ENCODE measurements around the gene FUT9. TPM values are rescaled to one million over a fixed set of nuclear protein-coding genes. Genes with fewer than 3 reads are reported as not detected.

Gene FUT9
- total RNA-seq, 1 donor from 2014 or later: not detected

GRCh38 chr6:96022225-96022624, 6.5 kb downstream of the FUT9 start:
- intact Hi-C loops (cut with micrococcal nuclease): no loop called here
- Mint-ChIP-seq H3K4me3 (no peak overlapping the region), H3K27ac (no peak overlapping the region), H3K27me3 (no peaks in the 10 kb centered on the region), H3K4me1 (no peaks in the 10 kb centered on the region), H3K9me3 (no peaks in the 10 kb centered on the region), H3K36me3 (ENCODE audit: low read depth) (no peaks in the 10 kb centered on the region)
- CTCF ChIA-PET: no interaction called here
- ATAC-seq (ENCODE audit: low read depth): no peak
- no peak for DNase-seq
- POLR2A ChIA-PET: no interaction called here
- no peak for TF ChIP-seq CTCF (IDR thresholded peaks at IDR 0.05)

GRCh38 chr6:96032661-96033060, 16.9 kb downstream of the FUT9 start:
- intact Hi-C loops (cut with micrococcal nuclease): no loop called here
- H3K4me1 Mint-ChIP-seq: no peaks in the 10 kb centered on the region
- TF ChIP-seq CTCF (IDR thresholded peaks at IDR 0.05): no peak
- ChIA-PET POLR2A (no interaction called here), CTCF (no interaction called here)
- H3K36me3 Mint-ChIP-seq (ENCODE audit: low read depth): no peaks in the 10 kb centered on the region
- no peak overlapping the region for H3K4me3 Mint-ChIP-seq
- H3K9me3 Mint-ChIP-seq: no peaks in the 10 kb centered on the region
- no peak for DNase-seq
- ATAC-seq (ENCODE audit: low read depth): no peak
- H3K27ac Mint-ChIP-seq: no peak overlapping the region
- H3K27me3 Mint-ChIP-seq: no peaks in the 10 kb centered on the region

GRCh38 chr6:96051555-96051954, 35.8 kb downstream of the FUT9 start:
- Mint-ChIP-seq H3K9me3 (peaks cover 3% of the 10 kb centered on the region), H3K4me3 (no peak overlapping the region), H3K27ac (no peak overlapping the region), H3K36me3 (ENCODE audit: low read depth) (no peaks in the 10 kb centered on the region), H3K4me1 (no peaks in the 10 kb centered on the region), H3K27me3 (no peaks in the 10 kb centered on the region)
- ChIA-PET POLR2A (no interaction called here), CTCF (no interaction called here)
- no peak for TF ChIP-seq CTCF (IDR thresholded peaks at IDR 0.05)
- intact Hi-C loops (cut with micrococcal nuclease): no loop called here
- no peak for ATAC-seq (ENCODE audit: low read depth)
- DNase-seq: no peak

GRCh38 chr6:96058082-96058481, 42.3 kb downstream of the FUT9 start:
- H3K9me3 Mint-ChIP-seq: no peaks in the 10 kb centered on the region
- no peak for TF ChIP-seq CTCF (IDR thresholded peaks at IDR 0.05)
- H3K27ac Mint-ChIP-seq: no peak overlapping the region
- DNase-seq: no peak
- no peaks in the 10 kb centered on the region for H3K27me3 Mint-ChIP-seq
- no peak for ATAC-seq (ENCODE audit: low read depth)
- intact Hi-C loops (cut with micrococcal nuclease): no loop called here
- POLR2A ChIA-PET: no interaction called here
- H3K36me3 Mint-ChIP-seq (ENCODE audit: low read depth): no peaks in the 10 kb centered on the region
- H3K4me3 Mint-ChIP-seq: no peak overlapping the region
- CTCF ChIA-PET: no interaction called here
- H3K4me1 Mint-ChIP-seq: no peaks in the 10 kb centered on the region

GRCh38 chr6:96059586-96059985, 43.8 kb downstream of the FUT9 start:
- no peaks in the 10 kb centered on the region for H3K27me3 Mint-ChIP-seq
- POLR2A ChIA-PET: no interaction called here
- no peaks in the 10 kb centered on the region for H3K36me3 Mint-ChIP-seq (ENCODE audit: low read depth)
- no peak overlapping the region for H3K27ac Mint-ChIP-seq
- no peak for TF ChIP-seq CTCF (IDR thresholded peaks at IDR 0.05)
- no peak for ATAC-seq (ENCODE audit: low read depth)
- no peak for DNase-seq
- intact Hi-C loops (cut with micrococcal nuclease): no loop called here
- no peak overlapping the region for H3K4me3 Mint-ChIP-seq
- H3K4me1 Mint-ChIP-seq: no peaks in the 10 kb centered on the region
- no peaks in the 10 kb centered on the region for H3K9me3 Mint-ChIP-seq
- CTCF ChIA-PET: no interaction called here

Measured in activated B cell treated with CpG ODN at 0.5 μM for 24 hours (primary cell).